GM12878 (cell line): ENCODE results near the gene DNAH11. TPM values are rescaled to one million over a fixed set of nuclear protein-coding genes. Genes with fewer than 3 reads are reported as not detected.

Experiments used
- ATAC-seq: fragments of 200-7000 bp; cut with Tn5 transposase; 3 replicates; pipeline ENCODE4 v1.9.1; 2020; ENCODE audit warnings: mild to moderate bottlenecking, moderate library complexity
- BruUV-seq: library from RNA; stranded (reverse); fragments of 400-500 nt; replicated peaks from 2 replicates; lab custom pipeline; 2021; lab: Mats Ljungman, UMichigan
- CTCF ChIA-PET: fragments of 300-600 bp; sonication (Branson Sonifier 250); formaldehyde crosslinking; extraction: SDS; loops from one replicate; lab custom pipeline; 2021; ENCODE audit warnings: inconsistent platforms; lab: Yijun Ruan, JAX
- POLR2A ChIA-PET: fragments of 350-600 bp; formaldehyde crosslinking; extraction: SDS; loops from one replicate; lab custom pipeline; 2021; ENCODE audit warnings: inconsistent platforms; lab: Charles Lee
- RAD21 ChIA-PET: fragments of 300-600 bp; sonication (Branson Sonifier 250); formaldehyde crosslinking; loops from one replicate; lab custom pipeline; 2023; ENCODE audit warnings: antibody characterized with exemption; ENCODE audit not compliant: unreplicated experiment; lab: Charles Lee
- SMC1A ChIA-PET: fragments of 300-600 bp; sonication (Branson Sonifier 250); formaldehyde crosslinking; loops from one replicate; lab custom pipeline; 2023; ENCODE audit not compliant: unreplicated experiment, uncharacterized antibody; lab: Charles Lee
- DNase-seq: peaks from one replicate; pipeline ENCODE4 v3.0.0-alpha.2; 2011; ENCODE audit warnings: low read depth, low spot score
- FAIRE-seq: peaks from 3 replicates; lab custom pipeline; 2011; peaks lifted over from hg19 to GRCh38; lab: Jason Lieb, UNC
- H2AFZ ChIP-seq: 2 replicates; pipeline ENCODE4 v1.6.0; 2011; ENCODE audit warnings: low read depth, low read length, control low read depth; ENCODE audit not compliant: control insufficient read depth
- H3K27ac ChIP-seq: 2 replicates; pipeline ENCODE4 v1.5.1; 2011; ENCODE audit warnings: control low read depth; ENCODE audit not compliant: control insufficient read depth, insufficient read depth
- H3K27me3 ChIP-seq, 2 experiments: replicated peaks in 1 of 2; 2 replicates each; pipeline versions ENCODE4 v1.6.0 to v1.6.1; 2011; ENCODE audit warnings: low read length in 1 of 2; ENCODE audit not compliant: control insufficient read depth in 2 of 2, insufficient read depth in 2 of 2
- H3K36me3 ChIP-seq, 2 experiments: 2 replicates each; pipeline ENCODE4 v1.5.1; 2011; ENCODE audit warnings: low read length in 1 of 2; ENCODE audit not compliant: control insufficient read depth in 2 of 2, insufficient read depth in 2 of 2
- H3K4me1 ChIP-seq: 2 replicates; pipeline ENCODE4 v1.6.1; 2011; ENCODE audit warnings: mild to moderate bottlenecking, low read length, moderate library complexity, mixed read lengths; ENCODE audit not compliant: control insufficient read depth, insufficient read depth
- H3K4me2 ChIP-seq: 2 replicates; pipeline ENCODE4 v1.6.0; 2011; ENCODE audit warnings: control low read depth; ENCODE audit not compliant: control insufficient read depth, insufficient read depth
- H3K4me3 ChIP-seq: fragments of 200-600 bp; sonication (generic); 2 replicates; pipeline ENCODE4 v1.5.1; 2016
- H3K79me2 ChIP-seq: 2 replicates; pipeline ENCODE4 v1.6.0; 2011; ENCODE audit warnings: low read length; ENCODE audit not compliant: control insufficient read depth, insufficient read depth
- H3K9ac ChIP-seq: 2 replicates; pipeline ENCODE4 v1.8.0; 2011; ENCODE audit warnings: low read length, control low read depth, mixed read lengths; ENCODE audit not compliant: control insufficient read depth, insufficient read depth
- H3K9me3 ChIP-seq: replicated peaks from 3 replicates; pipeline ENCODE4 v1.5.1; 2011; ENCODE audit warnings: mild to moderate bottlenecking, low read length; ENCODE audit not compliant: control insufficient read depth, insufficient read depth
- H4K20me1 ChIP-seq: 2 replicates; pipeline ENCODE4 v1.6.0; 2011; ENCODE audit not compliant: control insufficient read depth, insufficient read depth
- BCL11A ChIP-seq: IDR thresholded peaks from 2 replicates; pipeline ENCODE4 v1.6.1; 2011; ENCODE audit warnings: low read depth, low read length
- CREM ChIP-seq: IDR thresholded peaks from 2 replicates; pipeline ENCODE4 v1.6.1; 2014; ENCODE audit warnings: antibody characterized with exemption, low read depth
- DPF2 ChIP-seq: fragments of 450-650 bp; IDR thresholded peaks from 2 replicates; pipeline ENCODE4 v1.6.1; 2017; ENCODE audit warnings: mild to moderate bottlenecking
- FOXM1 ChIP-seq: IDR thresholded peaks from 2 replicates; pipeline ENCODE4 v1.6.1; 2012; ENCODE audit warnings: low read depth, mild to moderate bottlenecking, inconsistent platforms, low read length, moderate library complexity
- IKZF1 ChIP-seq: fragments of 450-650 bp; conservative IDR thresholded peaks from 2 replicates; pipeline ENCODE4 v1.6.1; 2017; ENCODE audit warnings: antibody characterized with exemption, mild to moderate bottlenecking
- IRF4 ChIP-seq: IDR thresholded peaks from 2 replicates; pipeline ENCODE4 v1.6.1; 2011; ENCODE audit warnings: low read depth, low read length
- KLF5 ChIP-seq: fragments of 450-650 bp; IDR thresholded peaks from 2 replicates; pipeline ENCODE4 v1.6.1; 2014; ENCODE audit warnings: mild to moderate bottlenecking; ENCODE audit not compliant: partially characterized antibody
- MEF2A ChIP-seq: IDR thresholded peaks from 2 replicates; pipeline ENCODE4 v1.6.1; 2011; ENCODE audit warnings: low read depth, mild to moderate bottlenecking, low read length, moderate library complexity; ENCODE audit not compliant: insufficient read depth
- MXI1 ChIP-seq: fragments of 150-350 bp; IDR thresholded peaks from 2 replicates; pipeline ENCODE4 v1.6.1; 2011; ENCODE audit warnings: low read depth, mild to moderate bottlenecking, inconsistent platforms, low read length, improper control_type of control experiment
- NFYB ChIP-seq: IDR thresholded peaks from 2 replicates; pipeline ENCODE4 v1.6.1; 2011; ENCODE audit warnings: low read depth, mild to moderate bottlenecking, low read length, improper control_type of control experiment, moderate library complexity; ENCODE audit not compliant: insufficient read depth
- POU2F2 ChIP-seq: IDR thresholded peaks from 3 replicates; pipeline ENCODE4 v1.6.1; 2011; ENCODE audit warnings: low read depth, mild to moderate bottlenecking, low read length, borderline replicate concordance
- SREBF2 ChIP-seq: IDR thresholded peaks from 2 replicates; pipeline ENCODE4 v1.6.1; 2012; ENCODE audit warnings: mild to moderate bottlenecking, low read length
- TCF12 ChIP-seq: IDR thresholded peaks from 2 replicates; pipeline ENCODE4 v1.6.1; 2011; ENCODE audit warnings: low read depth, mild to moderate bottlenecking, low read length
- WGBS: methylation state at CpG from one replicate; pipeline ENCODE4 v1.1.6; 2016; ENCODE audit warnings: low lambda C conversion rate; ENCODE audit not compliant: insufficient replicate concordance, insufficient coverage; ENCODE audit errors: missing lambda C conversion rate; 5-methylcytosine and 5-hydroxymethylcytosine counted together
- in situ Hi-C: fragments of 300-500 bp; cut with MboI; formaldehyde crosslinking; loops from 9 replicates; pipeline ENCODE4 v1.14.3; 2018; ENCODE audit warnings: mixed read lengths
- intact Hi-C: fragments of 100-400 bp; cut with micrococcal nuclease; formaldehyde crosslinking; loops from one replicate; pipeline ENCODE4 v1.14.2; 2022; ENCODE audit not compliant: unreplicated experiment
- polyA plus RNA-seq, 11 experiments: library from polyadenylated mRNA; depleted of rRNA in 4 of 11; unstranded in 6 of 11; stranded (reverse) in 5 of 11; fragments of >200 nt; fragmentation: Nextera tagmentation in 4 of 11; fragmentation: Illumina TruSeq in 1 of 11; extraction: Ambion mirVana in 4 of 11; extraction: Trizol in 1 of 11; gene quantifications; 1 replicate in 1 of 11; 2 replicates in 10 of 11; pipeline versions ENCODE4 v1.2.1 to v1.2.3, GENCODE V29; 2011 to 2016; ENCODE audit warnings: inconsistent platforms in 2 of 11, missing spikeins in 2 of 11, low read depth in 1 of 11
- total RNA-seq, 4 experiments: library from RNA; depleted of rRNA in 3 of 4; stranded (reverse); fragments of >200 nt in 3 of 4; fragmentation: Illumina TruSeq in 1 of 4; extraction: Trizol in 1 of 4; gene quantifications; 2 replicates each; pipeline versions ENCODE4 v1.2.1 to v1.2.3, GENCODE V29; 2013 to 2021
- TF ChIP-seq, protein P1 (sequence below): fragments of 450-650 bp; IDR thresholded peaks from 2 replicates; pipeline ENCODE4 v1.6.1; 2017; ENCODE audit warnings: borderline replicate concordance
- TF ChIP-seq, protein P2 (sequence below): fragments of 450-650 bp; IDR thresholded peaks from 2 replicates; pipeline ENCODE4 v1.6.1; 2017; ENCODE audit warnings: low read depth, mild to moderate bottlenecking, moderate library complexity
- TF ChIP-seq, protein P3 (sequence below): IDR thresholded peaks from 2 replicates; pipeline ENCODE4 v1.6.1; 2012; ENCODE audit warnings: low read depth, low read length, improper control_type of control experiment
- TF ChIP-seq, protein P4 (sequence below): IDR thresholded peaks from 2 replicates; pipeline ENCODE4 v1.6.1; 2012; ENCODE audit warnings: low read depth, low read length, improper control_type of control experiment
- TF ChIP-seq, protein P5 (sequence below): IDR thresholded peaks from 2 replicates; pipeline ENCODE4 v1.6.1; 2011; ENCODE audit warnings: low read depth, low read length, improper control_type of control experiment, borderline replicate concordance

Gene DNAH11
- total and polyA plus RNA-seq, 10 of the 15 experiments (the other 5 are each of a cell fraction or from before 2014, with no cell fraction given), result 0.03 to 0.56 (median 0.10) TPM

DNA sequence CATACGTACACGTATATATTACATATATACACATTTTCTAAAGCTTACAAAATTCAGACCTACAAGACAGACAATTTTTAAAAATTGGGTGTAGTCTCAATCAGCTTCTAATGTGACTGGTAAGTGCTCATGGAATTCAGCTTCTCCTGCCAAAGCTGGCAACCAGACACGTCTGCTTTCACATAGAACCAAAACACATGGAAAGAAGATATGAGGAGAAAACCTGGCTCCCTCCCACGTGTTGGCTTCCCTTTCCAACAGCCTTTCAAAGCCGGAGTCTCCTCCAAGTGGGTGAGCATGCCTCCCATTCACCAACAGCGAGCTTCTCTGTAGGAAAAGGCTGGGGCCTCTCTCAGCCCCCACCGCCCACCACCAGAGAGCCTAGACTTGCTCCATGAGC lies 369.5 kb downstream of the DNAH11 start:
- WGBS, result 94% methylated on average over 7 of the region's 7 CpGs
- POLR2A ChIA-PET, result no interaction called here
- RAD21 ChIA-PET, result interaction anchor here (0.6 kb wide), 1 partner anchor 655 kb away, joined by 3 read pairs; no protein-coding TSS in a partner anchor
- in situ Hi-C loops, result no loop called here
- CTCF ChIA-PET, result no interaction called here
- no peak for ATAC-seq
- H3K36me3 ChIP-seq, result peaks cover 16 to 23% of the 10 kb centered on the region in 2 experiments
- H3K27ac ChIP-seq, result no peak overlapping the region
- no peaks in the 10 kb centered on the region; the same call in 2 of the 3 replicates for H3K9me3 ChIP-seq
- H3K27me3 ChIP-seq, result no peaks in the 10 kb centered on the region
- no peaks in the 10 kb centered on the region for H4K20me1 ChIP-seq
- H3K4me3 ChIP-seq, result no peak overlapping the region
- H2AFZ ChIP-seq, result no peak overlapping the region
- intact Hi-C loops, result no loop called here
- H3K4me2 ChIP-seq, result no peak overlapping the region
- BruUV-seq, result no TSS peak
- no peak for DNase-seq
- no peaks in the 10 kb centered on the region for H3K4me1 ChIP-seq
- no peaks in the 10 kb centered on the region for H3K79me2 ChIP-seq
- FAIRE-seq, result no peak
- no peak for TF ChIP-seq FOXM1
- no peak for TF ChIP-seq SREBF2
- no peak for TF ChIP-seq NFYB
- TF ChIP-seq MEF2A, result no peak
- TF ChIP-seq, protein P1, sequence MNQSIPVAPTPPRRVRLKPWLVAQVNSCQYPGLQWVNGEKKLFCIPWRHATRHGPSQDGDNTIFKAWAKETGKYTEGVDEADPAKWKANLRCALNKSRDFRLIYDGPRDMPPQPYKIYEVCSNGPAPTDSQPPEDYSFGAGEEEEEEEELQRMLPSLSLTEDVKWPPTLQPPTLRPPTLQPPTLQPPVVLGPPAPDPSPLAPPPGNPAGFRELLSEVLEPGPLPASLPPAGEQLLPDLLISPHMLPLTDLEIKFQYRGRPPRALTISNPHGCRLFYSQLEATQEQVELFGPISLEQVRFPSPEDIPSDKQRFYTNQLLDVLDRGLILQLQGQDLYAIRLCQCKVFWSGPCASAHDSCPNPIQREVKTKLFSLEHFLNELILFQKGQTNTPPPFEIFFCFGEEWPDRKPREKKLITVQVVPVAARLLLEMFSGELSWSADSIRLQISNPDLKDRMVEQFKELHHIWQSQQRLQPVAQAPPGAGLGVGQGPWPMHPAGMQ, result no peak
- TF ChIP-seq, protein P2, sequence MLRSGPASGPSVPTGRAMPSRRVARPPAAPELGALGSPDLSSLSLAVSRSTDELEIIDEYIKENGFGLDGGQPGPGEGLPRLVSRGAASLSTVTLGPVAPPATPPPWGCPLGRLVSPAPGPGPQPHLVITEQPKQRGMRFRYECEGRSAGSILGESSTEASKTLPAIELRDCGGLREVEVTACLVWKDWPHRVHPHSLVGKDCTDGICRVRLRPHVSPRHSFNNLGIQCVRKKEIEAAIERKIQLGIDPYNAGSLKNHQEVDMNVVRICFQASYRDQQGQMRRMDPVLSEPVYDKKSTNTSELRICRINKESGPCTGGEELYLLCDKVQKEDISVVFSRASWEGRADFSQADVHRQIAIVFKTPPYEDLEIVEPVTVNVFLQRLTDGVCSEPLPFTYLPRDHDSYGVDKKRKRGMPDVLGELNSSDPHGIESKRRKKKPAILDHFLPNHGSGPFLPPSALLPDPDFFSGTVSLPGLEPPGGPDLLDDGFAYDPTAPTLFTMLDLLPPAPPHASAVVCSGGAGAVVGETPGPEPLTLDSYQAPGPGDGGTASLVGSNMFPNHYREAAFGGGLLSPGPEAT, result no peak
- no peak for TF ChIP-seq IRF4
- no peak for TF ChIP-seq CREM
- TF ChIP-seq, protein P3, sequence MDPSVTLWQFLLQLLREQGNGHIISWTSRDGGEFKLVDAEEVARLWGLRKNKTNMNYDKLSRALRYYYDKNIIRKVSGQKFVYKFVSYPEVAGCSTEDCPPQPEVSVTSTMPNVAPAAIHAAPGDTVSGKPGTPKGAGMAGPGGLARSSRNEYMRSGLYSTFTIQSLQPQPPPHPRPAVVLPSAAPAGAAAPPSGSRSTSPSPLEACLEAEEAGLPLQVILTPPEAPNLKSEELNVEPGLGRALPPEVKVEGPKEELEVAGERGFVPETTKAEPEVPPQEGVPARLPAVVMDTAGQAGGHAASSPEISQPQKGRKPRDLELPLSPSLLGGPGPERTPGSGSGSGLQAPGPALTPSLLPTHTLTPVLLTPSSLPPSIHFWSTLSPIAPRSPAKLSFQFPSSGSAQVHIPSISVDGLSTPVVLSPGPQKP, result no peak
- TF ChIP-seq DPF2, result no peak
- TF ChIP-seq KLF5, result no peak
- TF ChIP-seq, protein P4, sequence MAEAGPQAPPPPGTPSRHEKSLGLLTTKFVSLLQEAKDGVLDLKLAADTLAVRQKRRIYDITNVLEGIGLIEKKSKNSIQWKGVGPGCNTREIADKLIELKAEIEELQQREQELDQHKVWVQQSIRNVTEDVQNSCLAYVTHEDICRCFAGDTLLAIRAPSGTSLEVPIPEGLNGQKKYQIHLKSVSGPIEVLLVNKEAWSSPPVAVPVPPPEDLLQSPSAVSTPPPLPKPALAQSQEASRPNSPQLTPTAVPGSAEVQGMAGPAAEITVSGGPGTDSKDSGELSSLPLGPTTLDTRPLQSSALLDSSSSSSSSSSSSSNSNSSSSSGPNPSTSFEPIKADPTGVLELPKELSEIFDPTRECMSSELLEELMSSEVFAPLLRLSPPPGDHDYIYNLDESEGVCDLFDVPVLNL, result no peak
- TF ChIP-seq BCL11A, result no peak
- TF ChIP-seq, protein P5, sequence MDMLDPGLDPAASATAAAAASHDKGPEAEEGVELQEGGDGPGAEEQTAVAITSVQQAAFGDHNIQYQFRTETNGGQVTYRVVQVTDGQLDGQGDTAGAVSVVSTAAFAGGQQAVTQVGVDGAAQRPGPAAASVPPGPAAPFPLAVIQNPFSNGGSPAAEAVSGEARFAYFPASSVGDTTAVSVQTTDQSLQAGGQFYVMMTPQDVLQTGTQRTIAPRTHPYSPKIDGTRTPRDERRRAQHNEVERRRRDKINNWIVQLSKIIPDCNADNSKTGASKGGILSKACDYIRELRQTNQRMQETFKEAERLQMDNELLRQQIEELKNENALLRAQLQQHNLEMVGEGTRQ, result no peak
- no peak for TF ChIP-seq TCF12
- TF ChIP-seq IKZF1, result no peak
- TF ChIP-seq MXI1, result no peak
- TF ChIP-seq POU2F2, result no peak
- no peak overlapping the region for H3K9ac ChIP-seq
- SMC1A ChIA-PET, result interaction anchor here (1.3 kb wide), 1 partner anchor 25 kb away, joined by 3 read pairs; no protein-coding TSS in a partner anchor
